IPS-18a (cell line): Measurements from ENCODE around the gene ZZZ3.
"Not testable (repeated sequence)": the region's sequence is repeated elsewhere in the genome, so short reads cannot be mapped to it uniquely, and the experiment has no call there.

Source experiments
- H3K27ac ChIP-seq: one replicate; pipeline ENCODE4 v1.5.1; 2013; ENCODE audit warnings: low read length
- H3K27me3 ChIP-seq: one replicate; pipeline ENCODE4 v1.6.1; 2013; ENCODE audit warnings: mild to moderate bottlenecking, low read length; ENCODE audit not compliant: control insufficient read depth, insufficient read depth
- H3K36me3 ChIP-seq: one replicate; pipeline ENCODE4 v1.6.1; 2013; ENCODE audit warnings: low read depth, low read length; ENCODE audit not compliant: control insufficient read depth
- H3K4me1 ChIP-seq: one replicate; pipeline ENCODE4 v1.6.1; 2013; ENCODE audit warnings: low read depth, low read length; ENCODE audit not compliant: control insufficient read depth
- H3K4me3 ChIP-seq: one replicate; pipeline ENCODE4 v1.5.1; 2013; ENCODE audit warnings: low read length
- H3K9ac ChIP-seq: one replicate; pipeline ENCODE4 v1.6.1; 2013; ENCODE audit warnings: mild to moderate bottlenecking, low read length, moderate library complexity
- H3K9me3 ChIP-seq: one replicate; pipeline ENCODE4 v1.6.1; 2013; ENCODE audit warnings: low read depth, low read length; ENCODE audit not compliant: control insufficient read depth

The ZZZ3 gene

DNA sequence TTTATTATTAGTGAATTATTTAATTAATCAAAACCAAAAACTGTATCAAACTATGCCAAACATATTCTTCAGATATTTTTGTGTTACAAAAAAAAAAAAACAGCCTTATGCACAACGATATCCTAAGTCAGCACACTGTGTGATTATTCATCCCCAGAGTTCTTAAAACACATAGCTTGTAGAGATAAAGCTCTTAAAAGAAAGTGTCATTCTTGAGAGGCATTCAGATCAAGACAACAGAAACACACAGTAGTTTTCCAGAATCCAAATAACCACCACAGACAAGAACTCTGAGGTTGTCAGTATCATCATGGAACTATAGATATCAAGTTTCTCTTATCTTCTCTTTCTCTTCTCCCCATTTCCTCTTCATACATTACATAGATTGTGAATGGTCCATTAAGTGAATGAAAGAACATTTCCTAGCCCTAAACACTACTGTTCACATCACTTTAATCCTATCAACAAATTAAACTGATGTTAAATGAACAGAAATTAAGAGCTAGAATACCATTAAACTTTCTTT lies 13.5 kb downstream of the ZZZ3 start:
- no peaks in the 10 kb centered on the region for H3K4me1 ChIP-seq
- H3K4me3 ChIP-seq = no peak overlapping the region
- H3K9ac ChIP-seq = no peak overlapping the region
- H3K9me3 ChIP-seq = no peaks in the 10 kb centered on the region
- no peaks in the 10 kb centered on the region for H3K27me3 ChIP-seq
- no peaks in the 10 kb centered on the region for H3K36me3 ChIP-seq
- H3K27ac ChIP-seq = no peak overlapping the region

DNA sequence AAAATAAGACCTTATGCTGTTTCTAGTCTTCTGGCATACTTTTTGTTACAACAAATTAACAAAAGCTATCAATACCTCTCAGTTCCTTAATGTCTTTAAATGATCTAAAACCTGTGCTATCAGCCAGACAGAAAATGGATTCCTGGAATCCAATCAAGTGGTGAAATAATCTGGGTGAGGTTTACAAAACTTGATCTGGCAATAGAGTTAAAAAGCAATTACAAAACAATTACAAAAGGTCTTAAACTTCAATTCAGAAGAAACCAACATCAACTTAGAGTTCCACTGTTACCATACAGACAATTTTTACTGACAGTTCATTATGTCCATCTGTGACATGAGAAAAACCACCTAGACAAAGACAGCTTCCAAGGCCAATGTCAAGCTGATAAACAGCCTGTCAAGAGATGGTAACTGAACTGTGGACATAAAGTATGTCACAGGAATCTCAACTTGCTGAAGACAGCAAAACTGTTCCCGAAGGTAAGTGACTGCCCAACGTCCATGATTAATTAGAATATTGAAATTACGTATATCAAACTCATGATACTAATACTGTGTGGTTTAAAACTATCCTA lies 17.4 kb downstream of the ZZZ3 start:
- H3K27me3 ChIP-seq = no peaks in the 10 kb centered on the region
- H3K4me3 ChIP-seq = no peak overlapping the region
- H3K27ac ChIP-seq = no peak overlapping the region
- no peaks in the 10 kb centered on the region for H3K4me1 ChIP-seq
- H3K9ac ChIP-seq = no peak overlapping the region
- H3K36me3 ChIP-seq = no peaks in the 10 kb centered on the region
- no peaks in the 10 kb centered on the region for H3K9me3 ChIP-seq

DNA sequence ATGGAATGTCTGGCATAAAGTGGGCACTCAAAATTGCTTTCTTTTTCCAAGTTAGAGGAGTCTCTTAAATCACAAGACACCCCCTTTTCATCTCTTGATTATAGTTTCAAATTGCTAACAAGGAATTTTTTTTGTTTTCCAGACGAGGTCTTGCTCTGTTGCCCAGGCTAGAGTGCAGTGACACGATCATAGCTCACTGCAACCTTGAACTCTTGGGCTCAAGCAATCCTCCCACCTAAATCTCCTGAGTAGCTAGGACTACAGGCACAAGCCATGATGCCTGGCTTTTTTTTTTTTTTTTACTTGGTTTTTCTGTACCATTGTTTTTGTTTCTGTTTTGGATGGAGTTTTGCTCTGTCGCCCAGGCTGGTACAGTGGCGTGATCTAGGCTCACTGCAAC lies 20.8 kb downstream of the ZZZ3 start:
- Histone ChIP-seq H3K36me3 (no peaks in the 10 kb centered on the region), H3K27ac (no peak overlapping the region), H3K9me3 (no peaks in the 10 kb centered on the region), H3K9ac (no peak overlapping the region), H3K4me1 (no peaks in the 10 kb centered on the region), H3K27me3 (no peaks in the 10 kb centered on the region), H3K4me3 (no peak overlapping the region)

DNA sequence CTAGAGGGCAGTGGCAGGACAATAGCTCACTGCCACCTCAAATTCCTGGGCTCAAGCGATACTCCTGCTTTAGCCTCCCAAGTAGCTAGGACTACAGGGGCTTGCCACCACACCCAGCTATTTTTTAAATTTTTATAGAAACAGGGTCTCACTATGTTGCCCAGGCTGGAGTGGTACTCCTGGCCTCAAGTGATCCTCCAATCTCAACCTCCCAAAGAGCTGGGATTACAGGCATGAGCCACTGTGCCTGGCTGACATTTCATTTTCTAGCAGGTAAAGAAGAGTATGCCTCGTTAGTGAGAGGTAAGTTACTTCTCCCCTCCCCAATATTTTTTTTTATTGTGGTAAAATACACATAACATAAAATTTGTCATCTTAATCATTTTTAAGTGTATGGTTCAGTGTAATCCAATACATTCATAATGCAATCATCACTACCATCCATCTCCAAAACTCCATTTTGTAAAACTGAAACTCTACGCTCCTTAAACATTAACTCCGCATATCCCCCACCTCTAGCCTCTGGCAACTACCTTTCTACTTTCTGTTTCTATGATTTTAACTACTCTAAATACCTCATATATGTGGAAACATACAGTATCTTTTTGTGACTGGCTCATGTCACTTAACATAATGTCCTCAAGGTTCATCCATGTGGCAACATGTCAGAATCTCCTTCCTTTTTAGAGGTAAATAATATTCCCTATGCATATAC lies 22.4 kb downstream of the ZZZ3 start:
- Histone ChIP-seq H3K4me3 (no peak overlapping the region), H3K36me3 (no peaks in the 10 kb centered on the region), H3K4me1 (no peaks in the 10 kb centered on the region), H3K27ac (no peak overlapping the region), H3K9me3 (no peaks in the 10 kb centered on the region), H3K9ac (no peak overlapping the region), H3K27me3 (no peaks in the 10 kb centered on the region)

DNA sequence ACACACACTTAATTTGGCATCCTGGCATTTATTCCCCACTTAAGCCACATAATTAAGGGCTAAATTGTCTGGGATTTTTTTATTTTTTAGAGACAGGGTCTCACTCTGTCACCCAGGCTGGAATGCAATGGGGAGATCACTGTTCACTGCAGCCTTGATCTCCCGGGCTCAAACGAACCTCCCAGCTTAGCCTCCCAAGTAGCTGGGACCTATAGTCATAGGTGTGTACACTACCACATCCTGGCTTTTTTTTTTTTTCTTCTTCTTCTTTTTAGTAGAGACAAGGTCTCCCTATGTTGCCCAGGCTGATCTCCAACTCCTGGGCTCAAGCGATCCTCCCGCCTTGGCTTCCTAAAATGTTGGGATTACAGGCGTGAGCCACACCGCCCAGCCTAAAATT lies 24.2 kb downstream of the ZZZ3 start:
- H3K36me3 ChIP-seq = no peaks in the 10 kb centered on the region
- H3K4me3 ChIP-seq = no peak overlapping the region
- H3K27ac ChIP-seq = no peak overlapping the region

DNA sequence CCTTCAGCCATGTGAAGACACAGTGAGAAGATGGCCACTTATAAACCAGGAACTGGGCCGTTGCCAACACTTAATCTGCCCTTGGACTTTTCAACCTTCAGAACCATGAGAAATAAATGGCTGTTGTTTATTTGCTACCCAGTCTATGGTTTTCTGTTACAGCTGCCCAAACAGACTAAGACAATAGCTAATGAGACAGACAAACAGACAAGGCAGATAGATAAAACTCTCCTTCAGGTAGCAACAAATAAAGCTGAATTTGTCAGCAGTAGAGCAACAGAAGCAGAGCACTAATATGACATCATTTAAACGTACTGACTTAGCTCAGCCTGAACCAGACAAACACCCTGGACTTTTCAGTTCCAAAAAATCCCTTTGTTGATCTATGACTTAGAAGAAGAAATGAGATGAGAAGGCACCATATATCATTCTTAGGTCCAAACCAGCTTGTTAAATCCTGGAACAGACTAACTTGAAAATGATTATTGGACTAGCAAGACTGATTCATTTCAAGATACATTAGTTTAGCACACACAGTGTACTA lies 27.0 kb downstream of the ZZZ3 start:
- Histone ChIP-seq H3K4me3 (no peak overlapping the region), H3K9ac (no peak overlapping the region)

More for the DNA sequence above, 24.2 kb downstream of the ZZZ3 start:
- Histone ChIP-seq H3K9me3 (no peaks in the 10 kb centered on the region), H3K4me1 (no peaks in the 10 kb centered on the region), H3K9ac (no peak overlapping the region), H3K27me3 (no peaks in the 10 kb centered on the region)

DNA sequence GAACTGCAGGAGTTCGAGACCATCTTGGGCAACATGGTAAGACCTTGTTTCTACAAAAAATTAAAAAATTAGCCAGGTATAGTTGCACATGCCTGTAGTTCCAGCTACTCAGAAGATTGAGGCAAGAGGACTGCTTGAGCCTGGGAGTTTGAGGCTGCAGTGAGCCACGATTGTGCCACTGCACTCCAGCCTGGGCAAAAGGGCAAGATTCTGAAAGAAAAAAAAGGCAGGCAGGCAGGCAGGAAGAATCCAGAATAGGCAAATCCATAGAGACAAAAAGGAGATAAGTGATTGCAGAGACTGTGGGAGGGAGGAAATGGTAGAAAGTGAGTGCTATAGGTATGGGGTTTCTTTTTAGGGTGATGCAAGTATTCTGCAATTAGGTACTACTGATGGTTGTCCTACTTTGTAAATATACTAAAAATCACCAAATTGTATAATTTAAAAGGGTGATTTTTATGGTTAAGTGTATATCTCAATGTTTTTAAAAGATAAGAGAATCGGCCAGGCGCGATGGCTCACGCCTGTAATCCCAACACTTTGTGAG lies 29.4 kb downstream of the ZZZ3 start:
- no peak overlapping the region for H3K9ac ChIP-seq
- H3K4me3 ChIP-seq = no peak overlapping the region
- no peaks in the 10 kb centered on the region for H3K27me3 ChIP-seq
- H3K4me1 ChIP-seq = no peaks in the 10 kb centered on the region
- H3K36me3 ChIP-seq = no peaks in the 10 kb centered on the region
- no peak overlapping the region for H3K27ac ChIP-seq
- H3K9me3 ChIP-seq = peaks cover 13% of the 10 kb centered on the region

More for the DNA sequence above, 27.0 kb downstream of the ZZZ3 start:
- Histone ChIP-seq H3K36me3 (no peaks in the 10 kb centered on the region), H3K9me3 (peaks cover 8% of the 10 kb centered on the region), H3K27ac (no peak overlapping the region), H3K27me3 (no peaks in the 10 kb centered on the region), H3K4me1 (no peaks in the 10 kb centered on the region)

DNA sequence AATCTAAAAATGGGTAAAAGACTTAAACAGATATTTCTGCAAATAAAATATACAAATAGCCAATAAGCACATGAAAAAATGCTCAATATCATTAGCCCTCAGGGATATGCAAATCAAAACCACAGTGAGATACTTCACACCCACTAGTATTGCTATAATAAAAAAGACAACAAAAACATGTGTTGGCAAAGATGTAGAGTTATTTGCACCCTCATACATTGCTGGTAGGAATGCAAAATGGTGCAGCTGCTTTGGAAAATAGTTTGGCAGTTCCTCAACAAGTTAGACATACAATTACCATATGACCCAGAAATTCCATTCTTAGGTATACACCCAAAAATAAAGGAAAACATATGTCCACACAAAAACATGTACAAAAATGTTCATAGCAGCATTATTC lies 30.2 kb downstream of the ZZZ3 start:
- Histone ChIP-seq H3K27ac (no peak overlapping the region), H3K36me3 (no peaks in the 10 kb centered on the region), H3K4me3 (no peak overlapping the region), H3K4me1 (no peaks in the 10 kb centered on the region), H3K9me3 (peaks cover 13% of the 10 kb centered on the region), H3K9ac (no peak overlapping the region), H3K27me3 (no peaks in the 10 kb centered on the region)

DNA sequence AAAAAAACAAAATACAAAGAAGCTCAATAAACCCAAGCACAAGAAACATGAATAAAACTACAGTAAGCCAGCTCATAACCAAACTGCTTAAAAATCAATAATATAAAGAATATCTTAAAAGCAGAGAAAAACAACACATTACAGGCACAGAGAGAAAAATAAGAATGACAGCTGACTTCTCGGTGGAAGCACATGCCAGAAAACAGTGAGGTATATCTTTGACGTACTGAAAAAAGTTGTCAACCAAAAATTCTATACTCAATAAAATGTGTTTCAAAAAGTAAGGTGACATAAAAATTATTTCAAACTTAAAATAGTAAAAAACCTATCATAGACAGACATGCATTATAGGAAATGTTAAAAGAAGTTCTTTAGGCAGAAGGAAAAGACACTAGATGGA lies 33.3 kb downstream of the ZZZ3 start:
- no peaks in the 10 kb centered on the region for H3K36me3 ChIP-seq
- H3K4me1 ChIP-seq = no peaks in the 10 kb centered on the region
- H3K27ac ChIP-seq = no peak overlapping the region
- no peak overlapping the region for H3K4me3 ChIP-seq
- H3K9me3 ChIP-seq = peaks cover 13% of the 10 kb centered on the region
- H3K27me3 ChIP-seq = no peaks in the 10 kb centered on the region
- H3K9ac ChIP-seq = no peak overlapping the region

DNA sequence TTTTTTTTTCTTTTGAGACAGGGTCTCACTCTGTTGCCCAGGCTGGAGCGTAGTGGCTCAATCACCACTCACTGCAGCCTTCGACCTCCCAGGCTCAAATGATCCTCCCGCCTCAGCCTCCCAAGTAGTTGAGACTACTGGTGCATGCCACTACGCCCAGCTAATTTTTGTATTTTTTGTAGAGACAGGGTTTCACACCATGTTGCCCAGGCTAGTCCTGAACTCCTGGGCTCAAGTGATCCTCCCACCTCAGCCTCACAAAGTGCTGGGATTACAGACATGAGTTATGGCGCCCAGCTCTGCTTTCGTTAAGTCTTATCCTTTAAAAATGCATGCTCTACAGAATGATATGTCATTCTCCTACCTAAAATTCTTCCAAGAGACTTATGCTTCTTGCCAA lies 36.2 kb downstream of the ZZZ3 start:
- not testable (repeated sequence) for H3K36me3 ChIP-seq

DNA sequence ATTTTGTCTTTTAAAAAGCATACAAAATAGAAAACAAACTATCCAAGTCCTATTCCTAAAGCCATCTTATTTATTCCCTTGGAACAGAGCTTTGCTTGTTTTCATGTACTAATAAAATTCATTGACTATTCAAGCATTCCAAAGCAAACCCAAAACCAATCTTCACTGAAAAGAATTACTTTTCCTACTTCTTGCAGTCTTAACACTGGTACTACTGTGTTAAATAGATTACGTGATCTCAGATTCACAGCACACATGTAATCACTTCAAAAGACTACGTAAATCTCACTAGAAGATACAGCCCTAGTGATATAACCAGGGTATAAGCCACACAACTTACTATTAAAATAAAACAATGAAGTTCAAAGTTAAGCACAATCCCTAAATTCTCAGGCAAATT lies 39.0 kb downstream of the ZZZ3 start:
- Histone ChIP-seq H3K27me3 (no peaks in the 10 kb centered on the region), H3K4me1 (no peaks in the 10 kb centered on the region), H3K9ac (no peak overlapping the region), H3K27ac (no peak overlapping the region), H3K9me3 (no peaks in the 10 kb centered on the region), H3K4me3 (no peak overlapping the region), H3K36me3 (no peaks in the 10 kb centered on the region)

More for the DNA sequence above, 36.2 kb downstream of the ZZZ3 start:
- not testable (repeated sequence) for H3K27ac ChIP-seq, H3K4me3 ChIP-seq, H3K27me3 ChIP-seq, H3K4me1 ChIP-seq, H3K9ac ChIP-seq
- peaks cover 12% of the 10 kb centered on the region for H3K9me3 ChIP-seq
